ENCODE measurements around the gene HCN4.

DNA sequence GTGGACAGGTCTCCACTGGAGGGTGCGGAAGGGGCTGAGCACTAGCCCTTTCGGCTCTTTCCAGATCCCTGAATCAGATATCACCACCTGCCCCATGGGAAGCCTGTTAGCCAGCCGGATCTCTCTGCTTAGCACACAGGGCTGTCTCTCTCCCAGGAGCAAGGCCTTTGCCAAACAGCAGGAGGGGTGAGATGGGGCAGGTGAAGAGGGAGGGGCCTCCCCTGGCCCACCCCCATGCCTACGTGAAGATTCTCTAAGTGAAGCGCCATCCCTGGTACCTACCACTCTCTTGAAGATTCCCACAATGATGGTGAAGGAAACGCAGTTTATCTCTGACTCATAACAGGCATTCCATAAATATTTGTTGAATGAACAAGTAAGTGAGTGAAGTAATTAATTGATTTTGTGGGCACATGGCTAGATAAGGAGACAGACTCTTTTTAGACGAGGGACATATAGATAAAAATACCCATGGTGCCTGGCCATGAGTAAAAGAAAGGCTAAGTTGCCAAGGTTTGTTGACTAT is 19.6 kb upstream of the HCN4 start:
- TF ChIP-seq, protein P1, sequence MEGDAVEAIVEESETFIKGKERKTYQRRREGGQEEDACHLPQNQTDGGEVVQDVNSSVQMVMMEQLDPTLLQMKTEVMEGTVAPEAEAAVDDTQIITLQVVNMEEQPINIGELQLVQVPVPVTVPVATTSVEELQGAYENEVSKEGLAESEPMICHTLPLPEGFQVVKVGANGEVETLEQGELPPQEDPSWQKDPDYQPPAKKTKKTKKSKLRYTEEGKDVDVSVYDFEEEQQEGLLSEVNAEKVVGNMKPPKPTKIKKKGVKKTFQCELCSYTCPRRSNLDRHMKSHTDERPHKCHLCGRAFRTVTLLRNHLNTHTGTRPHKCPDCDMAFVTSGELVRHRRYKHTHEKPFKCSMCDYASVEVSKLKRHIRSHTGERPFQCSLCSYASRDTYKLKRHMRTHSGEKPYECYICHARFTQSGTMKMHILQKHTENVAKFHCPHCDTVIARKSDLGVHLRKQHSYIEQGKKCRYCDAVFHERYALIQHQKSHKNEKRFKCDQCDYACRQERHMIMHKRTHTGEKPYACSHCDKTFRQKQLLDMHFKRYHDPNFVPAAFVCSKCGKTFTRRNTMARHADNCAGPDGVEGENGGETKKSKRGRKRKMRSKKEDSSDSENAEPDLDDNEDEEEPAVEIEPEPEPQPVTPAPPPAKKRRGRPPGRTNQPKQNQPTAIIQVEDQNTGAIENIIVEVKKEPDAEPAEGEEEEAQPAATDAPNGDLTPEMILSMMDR (IDR thresholded peaks at IDR 0.05) = no peak
- TF ChIP-seq POLR2A (IDR thresholded peaks at IDR 0.05) = no peak

Data from tibial nerve (tissue), 3 donors.